Esophagus squamous epithelium (tissue), 4 donors: ENCODE measurements around the gene DBN1.

ENCODE experiments used
- POLR2A ChIP-seq, 4 donors: fragments of 450-650 bp; IDR thresholded peaks; one replicate each; pipeline ENCODE4 v1.6.1; 2017; ENCODE audit warnings: antibody characterized with exemption in 4 of 4, mild to moderate bottlenecking in 4 of 4, moderate library complexity in 3 of 4
- TF ChIP-seq, protein P1 (sequence below), 6 experiments: fragments of 450-650 bp in 4 of 6; fragments of 200-600 bp in 2 of 6; sonication (generic) in 2 of 6; IDR thresholded peaks; one replicate each; pipeline ENCODE4 v1.5.1; 2016 to 2019; ENCODE audit warnings: antibody characterized with exemption in 6 of 6, mild to moderate bottlenecking in 4 of 6, moderate library complexity in 4 of 6

DNA sequence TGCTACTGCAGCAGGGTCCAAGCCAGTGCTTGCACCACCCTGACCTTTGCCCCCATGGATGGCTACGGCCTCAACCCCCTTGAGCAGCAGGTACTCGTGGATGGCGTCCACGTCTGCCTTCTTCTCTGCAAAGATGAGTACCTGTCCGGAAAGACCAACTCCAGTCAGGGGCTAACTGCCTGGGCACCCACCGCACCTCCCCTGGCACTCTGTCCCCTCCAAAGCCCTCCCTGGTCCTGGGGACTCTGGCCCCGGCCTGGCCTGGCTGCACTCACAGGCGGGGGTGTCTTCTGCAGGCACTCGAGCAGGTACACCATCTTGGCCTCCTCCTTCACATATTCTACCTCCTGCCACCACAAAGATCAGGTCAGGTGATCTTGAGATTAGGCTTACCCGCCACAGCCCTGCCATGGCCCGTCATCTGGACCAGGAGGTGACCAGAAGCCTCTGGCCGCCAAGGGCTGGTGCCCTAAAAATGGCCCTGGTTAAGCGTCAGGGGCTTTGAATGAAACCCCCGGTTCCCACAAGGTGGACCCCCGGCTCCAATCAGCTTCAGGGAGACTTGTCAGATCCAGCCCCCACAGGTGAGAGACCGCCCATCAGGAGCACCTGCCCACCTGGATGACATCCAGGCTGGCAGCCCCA lies 39.4 kb upstream of the DBN1 start:
- TF ChIP-seq, protein P1, sequence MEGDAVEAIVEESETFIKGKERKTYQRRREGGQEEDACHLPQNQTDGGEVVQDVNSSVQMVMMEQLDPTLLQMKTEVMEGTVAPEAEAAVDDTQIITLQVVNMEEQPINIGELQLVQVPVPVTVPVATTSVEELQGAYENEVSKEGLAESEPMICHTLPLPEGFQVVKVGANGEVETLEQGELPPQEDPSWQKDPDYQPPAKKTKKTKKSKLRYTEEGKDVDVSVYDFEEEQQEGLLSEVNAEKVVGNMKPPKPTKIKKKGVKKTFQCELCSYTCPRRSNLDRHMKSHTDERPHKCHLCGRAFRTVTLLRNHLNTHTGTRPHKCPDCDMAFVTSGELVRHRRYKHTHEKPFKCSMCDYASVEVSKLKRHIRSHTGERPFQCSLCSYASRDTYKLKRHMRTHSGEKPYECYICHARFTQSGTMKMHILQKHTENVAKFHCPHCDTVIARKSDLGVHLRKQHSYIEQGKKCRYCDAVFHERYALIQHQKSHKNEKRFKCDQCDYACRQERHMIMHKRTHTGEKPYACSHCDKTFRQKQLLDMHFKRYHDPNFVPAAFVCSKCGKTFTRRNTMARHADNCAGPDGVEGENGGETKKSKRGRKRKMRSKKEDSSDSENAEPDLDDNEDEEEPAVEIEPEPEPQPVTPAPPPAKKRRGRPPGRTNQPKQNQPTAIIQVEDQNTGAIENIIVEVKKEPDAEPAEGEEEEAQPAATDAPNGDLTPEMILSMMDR (IDR thresholded peaks at IDR 0.05) = no peak
- TF ChIP-seq POLR2A (IDR thresholded peaks at IDR 0.05) = no peak
